ENCODE results near the gene MRPL10. TPM values are rescaled to one million over a fixed set of nuclear protein-coding genes. Genes with fewer than 3 reads are reported as not detected.

Gene MRPL10
- total and polyA plus RNA-seq, 4 donors = 18.4 to 38.3 (median 30.3) TPM

- Histone ChIP-seq H3K36me3 (ENCODE audit: control insufficient read depth in 4 of 4, insufficient read depth in 4 of 4, low read length in 4 of 4) (no peaks in the 10 kb centered on the region), H3K4me3 (no peak overlapping the region), H3K9me3 (ENCODE audit: control insufficient read depth in 4 of 4, insufficient read depth in 3 of 4, low read length in 3 of 4) (no peaks in the 10 kb centered on the region), H3K27ac (ENCODE audit: low read depth in 1 of 2, low read length in 1 of 2) (no peak overlapping the region), H3K4me1 (ENCODE audit: control insufficient read depth in 5 of 5, insufficient read depth in 5 of 5, low read length in 5 of 5) (peaks cover 0 to 28% (median 16%) of the 10 kb centered on the region in 5 donors), H3K9ac (ENCODE audit: insufficient read depth in 1 of 2, low read length in 2 of 2) (no peak overlapping the region), H3K27me3 (ENCODE audit: control insufficient read depth in 3 of 3, insufficient read depth in 3 of 3, low read length in 2 of 3) (no peaks in the 10 kb centered on the region)
- 66 to 80% methylated on average over 10 of the region's 10 CpGs for WGBS, 2 donors
- TF ChIP-seq CTCF (IDR thresholded peaks at IDR 0.05; ENCODE audit: control extremely low read depth, extremely low read depth) = no peak
- DNase-seq = no peak
- ATAC-seq (ENCODE audit: insufficient read depth, low FRiP score) = no peak
Observed at GRCh38 chr17:47878203-47879027, 47.1 kb upstream of the MRPL10 start.

DNA sequence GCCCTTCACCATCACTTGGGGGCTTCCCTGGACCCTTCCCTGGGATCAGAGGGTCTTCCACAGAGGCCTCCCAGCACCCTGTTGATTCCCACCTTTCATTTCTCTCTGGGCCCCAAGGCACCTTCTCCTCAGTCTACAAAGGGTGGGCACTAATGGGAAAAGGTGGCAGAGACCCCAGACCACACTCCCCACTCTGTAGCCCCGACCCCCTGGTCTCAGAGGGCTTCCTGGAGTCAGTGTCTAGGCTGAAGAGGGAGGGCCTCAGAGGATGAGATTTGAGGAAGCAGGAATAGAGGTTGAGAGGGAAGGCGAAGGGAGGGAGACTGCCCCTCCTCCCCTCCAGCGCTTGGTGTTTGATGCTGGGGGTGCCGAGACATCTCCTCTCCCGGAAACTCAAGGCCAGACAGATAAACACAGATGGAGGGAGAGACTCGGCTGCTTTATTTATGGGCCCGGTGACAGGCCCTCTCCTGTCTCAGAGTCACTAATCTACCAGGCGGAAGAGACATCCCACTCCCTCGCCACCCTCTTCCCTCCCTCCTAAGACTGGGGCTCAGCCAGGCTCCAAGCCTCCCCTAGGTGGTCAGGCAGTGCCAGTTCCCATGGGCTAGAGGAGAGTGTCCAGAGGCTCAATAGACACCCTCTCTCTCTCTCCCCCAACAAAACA is 46.2 kb upstream of the MRPL10 start:
- Histone ChIP-seq H3K4me3 (no peak overlapping the region), H3K36me3 (ENCODE audit: control insufficient read depth in 4 of 4, insufficient read depth in 4 of 4, low read length in 4 of 4) (no peaks in the 10 kb centered on the region), H3K4me1 (ENCODE audit: control insufficient read depth in 5 of 5, insufficient read depth in 5 of 5, low read length in 5 of 5) (peaks cover 0 to 32% (median 12%) of the 10 kb centered on the region in 5 donors), H3K9me3 (ENCODE audit: control insufficient read depth in 4 of 4, insufficient read depth in 3 of 4, low read length in 3 of 4) (no peaks in the 10 kb centered on the region), H3K9ac (ENCODE audit: insufficient read depth in 1 of 2, low read length in 2 of 2) (no peak overlapping the region), H3K27me3 (ENCODE audit: control insufficient read depth in 3 of 3, insufficient read depth in 3 of 3, low read length in 2 of 3) (no peaks in the 10 kb centered on the region), H3K27ac (ENCODE audit: low read depth in 1 of 2, low read length in 1 of 2) (peak overlapping the region in 1 of 2 donors; percentile 32)
- ATAC-seq (ENCODE audit: insufficient read depth, low FRiP score) = no peak
- 54 to 56% methylated on average over 8 to 9 of the region's 9 CpGs for WGBS, 2 donors
- no peak for TF ChIP-seq CTCF (IDR thresholded peaks at IDR 0.05; ENCODE audit: control extremely low read depth, extremely low read depth)
- DNase-seq = peak; percentile 32 to 71 (median 46)

DNA sequence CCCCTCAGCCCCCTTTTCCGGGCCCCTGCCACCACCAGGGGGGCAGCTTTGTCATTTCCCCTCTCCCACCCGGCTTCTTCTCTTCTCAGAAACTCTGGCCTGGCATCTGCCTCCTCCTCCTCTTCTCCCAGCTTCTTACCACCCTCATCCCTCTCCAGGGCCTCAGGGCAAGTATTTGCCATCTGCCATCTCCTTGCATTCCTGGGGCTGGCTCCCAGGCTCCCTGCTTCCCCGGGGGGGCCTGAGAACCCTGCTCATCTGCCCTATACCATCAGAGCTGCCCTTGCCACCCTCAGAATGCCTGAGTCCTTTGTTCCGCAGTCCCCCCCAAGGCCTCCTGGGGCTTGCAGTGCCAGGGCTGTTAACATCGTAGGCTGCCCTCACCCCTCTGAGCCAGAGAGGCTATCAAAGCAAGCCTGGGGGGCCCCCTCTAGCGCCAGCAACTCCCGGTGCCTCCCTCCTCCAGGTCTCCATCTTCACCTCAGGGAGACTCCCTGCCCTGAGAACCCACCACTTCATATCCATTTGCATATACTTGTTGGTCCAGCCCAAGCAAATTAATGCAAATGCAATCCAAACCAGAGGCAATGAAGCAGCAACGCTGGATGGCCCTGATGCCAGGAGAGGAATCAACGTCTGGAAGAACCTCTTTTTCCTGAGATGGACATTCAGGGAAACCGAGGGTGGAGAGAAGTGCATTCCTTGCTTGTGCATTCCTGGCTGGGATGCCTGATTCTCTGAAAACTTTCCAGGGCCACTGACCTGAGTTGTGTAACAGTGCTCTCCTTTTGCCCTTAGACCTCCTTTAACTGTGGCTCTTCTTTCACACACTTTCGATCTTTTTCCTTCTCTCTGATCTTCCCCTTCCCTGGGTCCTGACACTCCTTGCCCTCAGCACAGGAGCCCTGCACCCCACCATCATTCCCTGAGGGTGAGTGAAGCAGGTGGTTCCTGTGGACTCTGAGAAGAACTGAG is 44.0 kb upstream of the MRPL10 start:
- ATAC-seq (ENCODE audit: insufficient read depth, low FRiP score) (no peak), DNase-seq (no peak)
- Histone ChIP-seq H3K4me3 (no peak overlapping the region), H3K4me1 (ENCODE audit: control insufficient read depth in 5 of 5, insufficient read depth in 5 of 5, low read length in 5 of 5) (peaks cover 0 to 39% (median 9%) of the 10 kb centered on the region in 5 donors), H3K36me3 (ENCODE audit: control insufficient read depth in 4 of 4, insufficient read depth in 4 of 4, low read length in 4 of 4) (no peaks in the 10 kb centered on the region), H3K9me3 (ENCODE audit: control insufficient read depth in 4 of 4, insufficient read depth in 3 of 4, low read length in 3 of 4) (no peaks in the 10 kb centered on the region), H3K27me3 (ENCODE audit: control insufficient read depth in 3 of 3, insufficient read depth in 3 of 3, low read length in 2 of 3) (peaks cover 0 to 10% (median 7%) of the 10 kb centered on the region in 3 donors), H3K9ac (ENCODE audit: insufficient read depth in 1 of 2, low read length in 2 of 2) (no peak overlapping the region), H3K27ac (ENCODE audit: low read depth in 1 of 2, low read length in 1 of 2) (no peak overlapping the region)
- WGBS, 2 donors = 63 to 70% methylated on average over 11 of the region's 11 CpGs
- no peak for TF ChIP-seq CTCF (IDR thresholded peaks at IDR 0.05; ENCODE audit: control extremely low read depth, extremely low read depth)
